Stimulated activated CD4-positive, alpha-beta T cell treated with anti-CD3 and anti-CD28 coated beads, Interleukin-15, amount 100 ng/mL, for 1 hour (primary cell): Measurements from ENCODE around the gene ABCB11.
"Not testable (repeated sequence)": the region's sequence is repeated elsewhere in the genome, so short reads cannot be mapped to it uniquely, and the experiment has no call there.

ENCODE experiments used
- DNase-seq, 2 donors: peaks; one replicate each; pipeline ENCODE4 v3.0.0-alpha.2; 2020; ENCODE audit warnings: low read depth in 1 of 2, low spot score in 1 of 2

The ABCB11 gene

DNA sequence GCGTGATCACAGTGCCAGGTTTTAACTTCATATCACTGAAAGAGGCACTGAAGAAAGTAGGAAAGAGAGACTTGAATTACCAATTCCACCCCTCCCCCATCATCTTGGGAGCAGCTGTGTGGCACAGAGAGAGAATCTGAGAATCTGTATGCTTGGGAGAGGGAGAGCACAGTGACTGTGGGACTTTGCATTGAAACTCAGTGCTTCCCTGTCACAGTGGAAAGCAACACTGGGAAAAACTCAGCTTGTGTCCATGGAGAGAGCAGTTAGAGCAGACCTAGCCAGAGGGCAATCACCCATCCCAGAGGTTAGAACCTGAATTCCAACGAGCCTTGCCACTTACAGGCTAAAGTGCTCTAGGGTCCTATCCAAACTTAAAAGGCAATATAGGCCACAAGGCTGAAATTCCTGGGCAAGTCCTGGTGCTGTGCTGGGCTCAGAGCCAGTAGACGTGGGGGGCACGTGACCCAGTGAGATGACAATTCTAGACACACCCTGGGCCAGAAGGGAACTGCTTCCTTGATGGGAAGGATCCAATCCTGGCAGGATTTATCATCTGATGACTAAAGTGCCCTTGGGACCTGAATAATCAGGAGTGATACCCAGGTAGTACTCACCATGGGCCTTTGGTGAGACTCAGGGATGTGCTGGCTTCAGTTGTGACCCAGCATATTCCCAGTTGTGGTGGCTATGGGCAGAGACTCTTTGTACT is 15.5 kb upstream of the ABCB11 start:
- no peak for DNase-seq

DNA sequence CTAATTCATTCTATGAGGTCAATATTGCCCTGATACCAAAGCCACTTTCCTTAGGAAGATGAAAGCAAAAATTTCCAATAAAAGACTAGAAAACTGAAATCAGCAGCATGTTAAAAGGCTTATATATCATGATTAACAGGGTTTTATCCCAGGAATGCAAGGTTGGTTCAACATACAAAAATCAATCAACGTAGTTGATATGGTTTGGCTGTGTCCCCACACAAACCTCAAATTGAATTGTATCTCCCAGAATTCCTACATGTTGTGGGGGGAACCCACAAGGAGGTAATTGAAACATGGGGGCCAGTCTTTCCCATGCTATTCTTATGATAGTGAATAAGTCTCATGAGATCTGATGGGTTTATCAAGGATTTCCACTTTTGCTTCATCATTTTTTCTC is 11.7 kb upstream of the ABCB11 start:
- no peak for DNase-seq

DNA sequence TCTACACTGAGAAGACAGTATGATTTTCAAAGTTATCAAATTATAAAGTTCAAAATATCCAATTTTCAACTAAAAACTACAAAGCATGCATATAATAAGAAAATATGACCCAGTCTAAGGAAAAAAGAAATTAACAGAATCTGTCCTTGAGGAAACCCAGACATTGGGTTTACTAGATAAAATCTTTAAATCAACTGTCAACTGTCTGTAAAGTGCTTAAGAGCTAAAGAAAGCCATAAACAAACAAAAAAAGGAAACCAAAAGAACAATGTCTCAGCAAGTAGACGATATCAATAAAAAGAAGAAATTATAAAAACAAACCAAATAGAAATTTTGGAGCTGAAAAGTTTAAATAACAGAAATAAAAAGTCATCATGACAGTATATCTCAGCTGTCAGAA is 10.5 kb upstream of the ABCB11 start:
- no peak for DNase-seq

DNA sequence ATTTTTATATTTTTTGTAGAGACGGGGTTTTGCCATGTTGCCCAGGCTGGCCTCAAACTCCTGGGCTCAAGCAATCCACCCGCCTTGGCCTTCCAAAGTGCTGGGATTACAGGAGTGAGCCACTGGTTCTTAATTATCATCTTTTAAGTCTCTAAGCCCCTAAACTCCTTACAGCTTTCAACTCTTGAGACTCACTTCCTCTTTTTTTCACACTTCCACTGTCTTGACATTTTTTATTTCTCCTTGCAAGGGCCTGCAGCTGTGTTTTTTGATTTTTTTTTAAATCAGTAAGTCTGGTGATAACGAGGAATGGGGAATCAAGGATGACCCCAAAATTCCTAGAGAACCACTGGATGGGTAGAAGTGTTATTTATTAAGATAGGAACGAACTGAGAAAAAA is 8.6 kb upstream of the ABCB11 start:
- no peak for DNase-seq

DNA sequence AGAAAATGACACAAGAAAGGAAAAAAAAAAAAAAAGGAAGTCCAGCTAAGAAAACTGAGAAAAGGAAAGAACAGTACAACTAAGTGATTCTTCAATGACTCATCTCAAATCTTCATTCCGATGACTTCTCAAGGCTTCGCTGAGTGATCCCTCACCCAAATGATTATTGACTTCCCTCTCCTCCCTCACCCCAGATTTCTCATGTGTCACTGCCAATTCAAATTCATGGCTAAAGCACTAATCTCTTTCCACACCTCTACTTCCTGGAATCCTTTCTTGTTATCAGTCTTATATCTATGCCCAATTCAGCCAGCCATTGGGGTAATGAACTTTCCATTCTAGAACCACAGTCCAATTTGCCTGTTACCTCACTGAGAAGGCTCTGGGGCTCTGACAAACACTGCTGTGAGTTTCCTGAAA is 7.2 kb upstream of the ABCB11 start:
- DNase-seq = no peak

DNA sequence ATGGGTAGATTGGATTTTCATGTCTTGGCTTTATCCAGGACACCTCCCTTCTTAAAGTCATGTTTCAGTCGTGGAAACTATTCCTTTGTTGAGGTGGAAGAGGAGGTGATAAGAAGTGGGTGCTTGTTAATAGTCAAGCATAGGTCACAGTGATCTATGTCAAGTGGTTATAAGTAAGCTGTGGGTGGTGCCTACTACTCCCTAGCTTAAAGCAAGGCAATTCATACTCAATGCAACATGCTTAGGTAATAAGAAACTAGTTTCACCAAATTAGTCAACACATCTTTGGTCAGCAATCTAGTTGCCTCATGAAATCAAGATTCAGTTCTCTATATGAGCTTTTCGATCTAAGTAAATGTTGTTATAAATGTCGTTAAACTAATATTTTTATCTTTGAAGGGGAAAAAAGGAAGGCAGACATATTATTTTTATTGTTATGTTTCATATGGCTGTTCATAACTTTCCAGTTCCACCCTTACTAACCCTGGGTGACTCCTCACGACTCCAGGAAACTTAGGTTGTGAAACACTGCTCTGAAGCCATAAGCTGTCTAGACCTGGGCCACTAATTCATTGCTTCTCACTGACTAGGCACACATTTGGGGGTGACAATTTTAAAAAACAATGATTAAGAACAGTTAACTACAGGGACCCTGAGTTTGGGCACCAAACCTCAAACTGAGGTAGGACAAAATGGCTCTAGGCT is 5.8 kb upstream of the ABCB11 start:
- DNase-seq = no peak

DNA sequence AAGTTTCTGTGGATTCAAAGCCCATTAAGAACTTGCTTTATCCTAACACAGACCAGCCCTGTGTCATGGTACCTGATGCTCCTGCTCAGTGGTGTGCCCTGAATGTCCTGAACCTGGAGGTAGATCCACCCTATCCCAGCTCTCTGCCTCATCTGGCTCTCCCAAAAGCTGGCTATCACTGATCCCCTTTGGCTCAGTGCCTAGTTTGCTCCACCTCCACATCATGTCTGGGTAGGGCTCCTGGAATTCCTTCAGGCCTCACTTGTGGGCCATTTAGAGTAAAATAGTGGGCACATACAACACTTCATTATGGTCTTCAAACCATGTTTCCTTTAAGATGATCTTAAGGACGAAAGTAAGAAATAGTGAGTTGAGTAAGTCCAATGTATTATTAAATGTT is 4.8 kb upstream of the ABCB11 start:
- DNase-seq = no peak

DNA sequence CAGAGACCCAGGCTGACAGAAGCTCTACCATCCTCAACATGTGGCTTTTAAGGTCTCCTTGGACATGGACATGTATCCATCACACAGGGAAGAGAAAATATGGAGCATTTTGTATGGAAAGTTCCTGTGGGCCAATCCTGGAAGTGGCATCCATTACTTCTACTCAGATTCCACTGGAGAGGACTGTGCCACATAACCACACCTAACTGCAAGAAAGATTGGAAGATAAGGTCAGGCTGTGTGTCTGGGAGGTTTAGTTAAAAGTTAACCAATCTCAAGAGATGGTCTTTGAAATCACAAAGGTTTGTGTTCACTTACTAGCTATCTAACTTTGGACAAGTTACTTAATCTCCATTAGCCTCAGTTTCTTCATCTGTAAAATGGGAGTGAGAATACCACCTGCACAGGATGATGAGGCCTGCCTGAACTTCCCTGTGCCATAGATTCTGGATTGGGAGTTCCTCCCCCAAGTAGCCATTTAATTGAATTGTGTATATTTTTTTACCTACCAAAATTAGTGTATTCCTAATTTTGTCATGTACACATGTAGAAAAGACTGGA is 3.9 kb upstream of the ABCB11 start:
- no peak for DNase-seq

DNA sequence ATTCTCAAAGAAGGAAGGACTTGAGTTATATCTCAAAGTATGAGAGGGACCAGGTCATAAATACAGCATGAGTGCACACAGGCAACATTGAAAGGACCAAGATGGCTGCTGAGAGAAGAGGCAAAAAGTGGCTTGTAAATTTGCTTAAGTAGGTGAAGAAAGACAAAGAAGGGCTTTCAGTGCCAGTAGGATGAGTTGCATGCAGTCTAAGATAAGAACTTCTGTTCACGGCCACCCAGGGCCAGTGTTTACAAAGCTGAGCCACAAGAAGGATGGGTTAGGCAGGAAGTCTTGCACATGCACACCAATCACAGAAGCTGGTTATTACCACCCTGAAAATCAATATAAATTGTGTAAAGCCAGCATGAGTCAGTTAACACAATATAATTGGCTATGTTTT is 3.1 kb upstream of the ABCB11 start:
- DNase-seq = no peak

DNA sequence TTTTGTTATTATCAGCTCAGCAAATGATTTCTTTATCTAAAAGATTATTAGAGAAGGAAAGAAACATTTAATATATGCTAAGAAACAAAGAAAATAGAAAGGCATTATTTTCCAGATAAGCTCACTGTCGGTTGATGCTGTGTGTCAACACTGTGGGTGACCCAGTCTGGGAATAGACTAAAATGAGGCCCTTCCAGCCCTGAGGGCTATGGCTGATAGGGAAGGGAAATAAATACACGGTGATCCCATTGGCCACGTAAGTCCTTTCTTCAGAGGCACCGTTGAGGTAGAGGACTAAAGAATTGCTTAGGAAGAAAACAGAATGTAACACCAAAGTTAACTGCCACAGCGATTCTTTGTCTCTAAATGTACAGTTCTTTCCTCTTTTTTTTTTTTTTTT is 1.8 kb downstream of the ABCB11 start:
- DNase-seq = no peak

DNA sequence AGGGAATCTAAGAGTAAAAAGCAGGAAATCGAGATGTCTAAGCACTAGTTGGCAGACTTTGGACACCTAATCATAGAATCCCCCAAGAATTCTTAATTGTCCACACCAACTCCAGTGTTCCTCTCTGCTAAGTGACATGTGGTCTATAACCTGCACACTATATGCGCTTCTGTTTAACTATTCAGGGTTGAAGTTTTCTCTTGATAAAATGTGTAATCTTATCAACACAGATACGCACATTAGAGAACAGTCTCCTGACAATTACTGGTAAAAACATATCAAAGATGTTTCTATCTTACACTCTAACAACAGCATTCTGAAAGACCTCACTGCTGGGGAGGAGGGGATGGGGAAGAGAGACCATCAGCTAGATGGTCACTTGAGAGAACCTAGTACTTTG is 3.9 kb downstream of the ABCB11 start:
- DNase-seq = no peak

DNA sequence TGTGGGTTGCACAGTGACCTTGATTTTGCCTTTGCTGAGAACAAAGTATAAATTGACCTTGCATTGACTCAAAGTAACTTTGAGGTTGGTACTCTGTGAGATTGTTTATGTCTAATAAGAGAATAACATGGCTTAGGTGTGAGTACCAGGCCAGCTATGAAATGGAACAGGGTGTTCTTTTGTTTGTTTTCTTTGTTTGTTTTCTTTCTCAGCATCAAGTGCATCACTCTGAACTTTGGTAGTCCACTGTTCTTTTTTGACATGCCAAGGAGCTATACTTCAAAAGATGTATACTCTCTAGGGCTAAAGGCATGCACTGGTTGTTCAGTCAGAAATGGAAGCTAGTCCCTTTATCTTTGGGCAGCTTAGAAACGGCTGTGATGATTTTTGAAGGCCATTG is 5.1 kb downstream of the ABCB11 start:
- DNase-seq = no peak

DNA sequence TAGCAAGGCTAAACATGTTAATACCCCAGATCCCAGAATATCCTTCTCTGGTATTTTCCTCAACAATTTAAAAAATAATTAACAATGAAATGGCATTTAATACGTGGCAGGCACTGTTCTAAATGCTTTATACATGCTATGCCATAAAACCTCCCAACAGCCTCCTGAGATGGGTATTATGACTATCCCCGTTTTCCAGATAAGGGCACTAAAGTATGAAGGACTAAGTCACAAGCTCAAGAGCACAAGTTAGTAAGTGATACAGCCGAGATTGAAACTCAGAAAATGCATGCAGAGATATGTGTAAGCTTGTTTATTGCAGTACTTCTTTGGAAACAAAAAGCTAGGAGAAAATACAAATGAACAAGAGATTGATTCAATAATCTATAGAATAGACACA is 8.0 kb downstream of the ABCB11 start:
- DNase-seq = no peak

DNA sequence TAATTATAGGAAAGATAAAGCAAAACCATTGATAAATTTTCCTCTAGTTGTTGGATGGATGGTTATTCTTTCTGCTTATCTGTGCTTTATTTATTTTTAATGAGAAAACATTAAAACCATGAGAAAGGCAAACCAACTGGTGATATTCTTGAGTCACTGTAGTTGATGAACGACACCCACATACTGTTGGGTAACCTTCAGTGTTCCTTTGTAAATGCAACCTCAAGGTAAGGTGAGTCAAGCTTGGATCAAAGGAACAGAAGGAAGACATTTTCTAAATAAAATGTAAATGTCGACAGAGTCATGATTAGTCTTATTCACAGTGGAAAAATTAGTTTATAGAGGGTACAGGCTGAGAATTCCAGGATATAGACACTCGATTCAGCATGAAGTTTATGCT is 12.7 kb downstream of the ABCB11 start:
- DNase-seq = no peak

DNA sequence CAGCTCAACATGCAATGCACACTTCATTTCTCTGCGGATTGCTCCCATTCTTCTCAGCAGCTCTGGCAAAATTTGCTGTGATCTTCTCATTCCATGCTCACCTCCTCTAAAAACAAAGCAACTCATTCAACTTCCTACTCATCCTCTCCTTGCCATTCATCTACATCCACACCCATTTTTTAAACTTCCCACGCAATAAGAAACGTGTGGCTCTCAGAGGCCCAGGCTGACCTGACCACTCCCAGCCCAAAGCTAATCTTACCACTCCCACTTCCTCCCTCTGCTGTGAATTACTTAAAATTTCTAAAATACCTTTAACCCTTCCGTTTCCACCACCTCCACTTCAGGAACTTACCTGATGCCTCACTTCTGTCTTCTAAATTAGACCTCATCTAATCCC is 15.2 kb downstream of the ABCB11 start:
- DNase-seq = no peak

DNA sequence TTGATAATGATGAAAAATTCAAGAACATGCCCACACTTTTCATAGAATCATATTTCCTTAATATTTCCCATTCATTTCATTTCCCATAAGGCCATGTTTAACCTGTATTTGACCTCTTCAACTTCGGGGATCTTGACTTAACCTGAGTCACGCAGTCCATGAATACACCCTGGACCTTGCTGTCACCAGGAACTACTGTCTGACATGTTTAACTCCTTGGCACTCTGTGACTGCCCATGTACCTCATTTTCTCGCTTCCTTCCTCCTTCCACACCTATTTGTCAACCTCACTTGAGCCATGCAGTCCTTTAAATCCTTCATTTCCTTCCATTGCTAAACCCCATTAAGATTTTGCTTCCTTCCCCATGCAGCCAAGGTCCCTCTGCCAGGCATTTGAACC is 16.3 kb downstream of the ABCB11 start:
- DNase-seq = no peak

DNA sequence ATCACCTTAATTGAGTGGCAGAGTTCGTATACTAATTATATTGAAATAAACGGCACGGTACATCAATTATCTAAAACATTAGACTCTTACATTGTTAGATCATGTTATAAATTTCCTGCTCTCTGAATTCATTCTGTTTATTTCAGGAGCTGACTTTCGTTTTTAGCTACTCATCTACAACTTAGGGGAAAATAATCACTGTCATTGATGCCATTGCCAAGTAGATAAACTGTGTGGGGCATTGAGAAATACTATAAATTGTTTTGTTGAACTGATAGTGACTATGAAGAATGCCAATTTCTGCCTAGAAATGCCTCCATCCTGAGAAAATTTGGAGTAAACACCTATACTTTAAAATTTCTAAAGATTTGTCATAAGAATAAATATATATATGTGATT is 17.5 kb downstream of the ABCB11 start:
- DNase-seq = no peak

DNA sequence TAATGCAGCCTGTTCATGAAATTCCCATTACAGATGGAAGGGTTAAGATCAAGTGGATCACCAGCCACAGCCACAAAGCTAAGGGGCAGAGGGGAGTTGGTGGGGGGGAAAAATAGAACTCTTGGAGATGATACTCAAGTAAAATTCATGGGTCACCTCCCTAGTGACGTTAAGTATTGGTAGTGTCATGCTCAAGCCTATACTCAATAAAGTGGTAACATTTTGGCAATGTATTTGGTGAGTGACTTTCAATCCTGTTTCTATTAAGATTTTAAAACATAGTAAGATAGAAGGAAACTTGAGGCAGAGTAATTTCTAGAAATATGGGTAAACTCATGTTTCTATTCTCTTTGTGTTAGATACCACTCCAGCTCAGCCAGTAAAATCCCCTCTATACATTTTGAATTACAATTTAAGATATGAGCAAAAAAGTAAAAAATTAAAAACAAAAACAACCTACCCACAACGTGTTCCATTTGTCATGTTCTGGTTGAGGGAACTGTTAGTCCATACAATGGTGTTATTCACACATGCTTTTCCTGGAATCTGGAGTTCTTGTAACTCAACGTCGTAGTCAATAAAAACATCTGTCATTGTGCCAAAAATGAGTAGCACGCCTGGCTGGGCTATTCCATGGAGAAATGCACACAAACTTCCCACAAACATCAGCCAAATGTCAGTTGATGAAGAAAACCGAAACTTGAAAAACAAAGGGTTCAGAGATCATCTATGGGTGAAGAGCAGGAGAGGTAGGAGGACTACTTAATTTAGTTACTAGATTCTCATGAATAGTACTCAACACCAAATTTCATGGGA is 18.1 kb downstream of the ABCB11 start:
- no peak for DNase-seq

DNA sequence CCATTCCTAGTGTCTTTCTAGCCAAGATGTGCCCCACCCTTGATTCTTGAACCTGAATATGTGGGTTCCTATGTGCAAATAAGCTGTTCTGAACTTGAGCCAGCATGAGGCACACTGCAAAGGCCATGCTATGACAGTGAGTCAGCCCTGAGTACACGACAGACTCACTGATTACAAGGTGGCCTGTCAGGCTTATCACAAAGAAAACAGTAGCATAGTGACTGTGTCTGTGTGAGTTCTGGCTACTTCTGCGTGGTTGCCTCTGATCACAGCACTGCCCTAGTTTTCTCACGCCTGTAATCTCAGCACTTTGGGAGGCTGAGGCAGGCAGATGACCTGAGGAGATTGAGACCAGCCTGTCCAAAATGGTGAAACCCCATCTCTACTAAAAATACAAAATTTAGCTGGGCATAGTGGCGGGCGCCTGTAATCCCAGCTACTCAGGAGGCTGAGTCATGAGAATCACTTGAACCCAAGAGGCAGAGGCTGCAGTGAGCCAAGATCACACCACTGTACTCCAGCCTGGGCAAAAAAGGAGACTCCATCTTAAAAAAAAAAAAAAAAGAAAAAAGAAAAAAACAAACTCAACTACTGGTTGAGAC is 18.8 kb downstream of the ABCB11 start:
- DNase-seq = not testable (repeated sequence)

DNA sequence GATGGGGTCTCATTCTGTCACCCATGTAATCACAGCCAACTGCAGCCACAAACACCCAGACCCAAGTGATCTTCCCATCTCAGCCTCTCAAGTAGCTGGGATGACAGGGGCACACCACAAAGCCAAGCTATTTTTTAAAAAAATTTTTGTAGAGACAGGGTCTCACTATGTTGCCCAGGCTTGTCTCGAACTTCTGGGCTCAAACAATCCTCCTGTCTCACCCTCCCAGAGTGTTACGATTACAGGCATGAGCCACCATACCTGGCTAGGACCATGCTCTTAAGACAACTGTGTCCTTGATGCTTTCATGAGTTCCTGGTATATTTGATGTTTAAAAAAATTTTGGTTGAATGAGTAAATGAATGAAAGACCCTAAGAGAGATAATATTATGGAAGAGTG is 19.4 kb downstream of the ABCB11 start:
- no peak for DNase-seq

DNA sequence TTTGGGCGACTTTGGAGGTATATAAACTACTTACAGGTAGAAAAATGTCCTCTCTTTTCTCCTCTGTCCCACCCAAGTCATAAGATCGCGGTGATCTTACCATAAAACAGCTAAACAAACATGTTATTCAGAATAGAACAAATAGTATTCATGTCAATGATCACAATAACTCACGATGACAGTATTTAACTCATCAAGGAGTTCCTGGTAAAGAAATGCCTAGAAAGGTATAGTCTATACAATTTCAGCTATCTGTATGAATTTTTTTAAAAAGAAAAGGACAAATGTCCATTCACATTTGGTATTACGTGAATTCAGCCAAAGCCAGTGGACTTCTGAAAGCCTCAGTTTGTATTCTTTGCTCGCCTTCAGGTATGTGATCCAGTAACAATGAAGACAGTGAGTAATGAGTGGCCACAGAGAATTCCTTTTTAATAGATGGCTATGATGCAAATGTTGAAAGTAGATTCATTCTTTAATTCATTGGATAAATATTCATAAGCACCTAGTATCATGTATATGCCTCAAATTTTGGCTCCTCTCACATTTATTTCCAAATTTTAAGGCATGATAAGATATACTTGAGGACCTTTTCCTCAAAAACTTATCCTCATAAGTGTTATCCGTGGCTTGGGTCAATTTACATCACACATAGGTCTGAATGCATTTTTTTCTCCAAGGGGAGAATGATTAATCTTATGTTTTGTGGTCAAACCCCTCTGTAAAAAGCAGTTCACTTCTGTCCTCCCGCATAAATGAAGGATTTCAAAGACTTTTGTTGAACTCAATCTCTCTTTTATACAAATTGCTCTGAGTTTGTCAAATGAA is 20.3 kb downstream of the ABCB11 start:
- no peak for DNase-seq
